Naive thymus-derived CD8-positive, alpha-beta T cell (primary cell): ENCODE measurements around the gene CPD. TPM values are rescaled to one million over a fixed set of nuclear protein-coding genes. Genes with fewer than 3 reads are reported as not detected.
A peak's percentile ranks its signal among the peaks of the same experiment; 100 is the strongest.

Experiments used
- ATAC-seq, 2 donors: fragments of 150-1000 bp; cut with Tn5 transposase in 1 of 2; sonication (Bioruptor Pico), chemical (Tn5 transposase) in 1 of 2; 1 replicate in 1 of 2; 2 replicates in 1 of 2; pipeline ENCODE4 v1.10.0; 2021; ENCODE audit warnings: mild to moderate bottlenecking in 2 of 2, moderate library complexity in 2 of 2
- POLR2A ChIA-PET: fragments of 350-600 bp; sonication (Branson Sonifier 250); formaldehyde crosslinking; loops from one replicate; lab custom pipeline; 2021; ENCODE audit warnings: antibody characterized with exemption; lab: Charles Lee
- DNase-seq, 10 donors: peaks; one replicate each; pipeline versions ENCODE4 v3.0.0 to v3.0.0-alpha.2; 2020 to 2022
- H3K27ac Mint-ChIP-seq, 10 donors: one replicate each; pipeline ENCODE4 v1.8.0; 2020 to 2022; ENCODE audit warnings: mild to moderate bottlenecking in 10 of 10, mixed read lengths in 10 of 10, moderate library complexity in 4 of 10, inconsistent platforms in 1 of 10
- H3K27me3 Mint-ChIP-seq, 5 donors: one replicate each; pipeline ENCODE4 v1.8.0; 2021 to 2022; ENCODE audit warnings: mixed read lengths in 5 of 5
- H3K36me3 Mint-ChIP-seq, 3 donors: one replicate each; pipeline ENCODE4 v1.8.0; 2020 to 2022; ENCODE audit warnings: mixed read lengths in 3 of 3, mild to moderate bottlenecking in 2 of 3, inconsistent platforms in 1 of 3
- H3K4me1 Mint-ChIP-seq, 4 donors: one replicate each; pipeline ENCODE4 v1.8.0; 2021 to 2022; ENCODE audit warnings: mixed read lengths in 4 of 4
- H3K4me3 Mint-ChIP-seq, 10 donors: one replicate each; pipeline ENCODE4 v1.8.0; 2020 to 2022; ENCODE audit warnings: mild to moderate bottlenecking in 10 of 10, mixed read lengths in 10 of 10, moderate library complexity in 6 of 10, inconsistent platforms in 1 of 10
- H3K9me3 Mint-ChIP-seq, 9 donors: one replicate each; pipeline ENCODE4 v1.8.0; 2020 to 2022; ENCODE audit warnings: mixed read lengths in 9 of 9, mild to moderate bottlenecking in 3 of 9, inconsistent platforms in 1 of 9, moderate library complexity in 1 of 9
- polyA plus RNA-seq, 3 donors: library from polyadenylated mRNA; unstranded; fragments of 300-500 nt; fragmentation: Illumina TruSeq; gene quantifications; one replicate each; pipeline ENCODE4 v1.2.3, GENCODE V29; 2021
- total RNA-seq, 8 experiments: library from RNA in 2 of 8; stranded (reverse) in 2 of 8; gene quantifications; one replicate each; pipeline ENCODE4 v1.2.3 and lab custom pipeline; 2021 to 2026

CPD gene
- total and polyA plus RNA-seq, 5 experiments from 2014 or later: 7.6 to 27.7 (median 11.2) TPM

GRCh38 chr17:30358055-30358760, 20.5 kb upstream of the CPD start:
- peaks cover 0 to 4% (median 0%) of the 10 kb centered on the region in 3 donors for H3K36me3 Mint-ChIP-seq

GRCh38 chr17:30360086-30360808, 18.5 kb upstream of the CPD start:
- H3K4me3 Mint-ChIP-seq: no peak overlapping the region
- DNase-seq: no peak
- POLR2A ChIA-PET: no interaction called here
- peaks cover 0 to 2% (median 0%) of the 10 kb centered on the region in 5 donors for H3K27me3 Mint-ChIP-seq
- H3K36me3 Mint-ChIP-seq: peaks cover 0 to 4% (median 0%) of the 10 kb centered on the region in 3 donors
- no peak for ATAC-seq
- peak overlapping the region in 1 of 10 donors; percentile 39 for H3K27ac Mint-ChIP-seq
- H3K9me3 Mint-ChIP-seq: peaks cover 0 to 5% (median 0%) of the 10 kb centered on the region in 9 donors
- peaks cover 7 to 26% (median 20%) of the 10 kb centered on the region in 4 donors for H3K4me1 Mint-ChIP-seq

More at GRCh38 chr17:30358055-30358760, 20.5 kb upstream of the CPD start:
- Mint-ChIP-seq H3K27me3 (peaks cover 0 to 5% (median 0%) of the 10 kb centered on the region in 5 donors), H3K9me3 (peaks cover 0 to 5% (median 0%) of the 10 kb centered on the region in 9 donors), H3K4me3 (no peak overlapping the region), H3K27ac (no peak overlapping the region), H3K4me1 (peaks cover 5 to 11% (median 7%) of the 10 kb centered on the region in 4 donors)
- POLR2A ChIA-PET: no interaction called here
- DNase-seq (no peak), ATAC-seq (no peak)

- Mint-ChIP-seq H3K4me1 (peaks cover 7 to 36% (median 30%) of the 10 kb centered on the region in 4 donors), H3K27me3 (no peaks in the 10 kb centered on the region), H3K27ac (peak overlapping the region in 1 of 10 donors; percentile 28), H3K36me3 (peaks cover 0 to 4% (median 0%) of the 10 kb centered on the region in 3 donors), H3K4me3 (no peak overlapping the region), H3K9me3 (peaks cover 0 to 6% (median 0%) of the 10 kb centered on the region in 9 donors)
- ATAC-seq: no peak
- POLR2A ChIA-PET: interaction anchor here (0.7 kb wide), 2 partner anchors 234 to 832 kb away, joined by 3 to 4 read pairs; no protein-coding TSS in a partner anchor
- no peak for DNase-seq
These were observed 16.9 kb upstream of the CPD start for GRCh38 chr17:30361766-30362279.

GRCh38 chr17:30363715-30364202, 15.0 kb upstream of the CPD start:
- POLR2A ChIA-PET: interaction anchor here (0.7 to 1.1 kb wide), 4 partner anchors 14 to 1115 kb away, joined by 3 to 4 read pairs (median 4); no protein-coding TSS in a partner anchor

GRCh38 chr17:30366536-30366935, 12.2 kb upstream of the CPD start:
- Mint-ChIP-seq H3K4me3 (no peak overlapping the region), H3K27me3 (no peaks in the 10 kb centered on the region), H3K4me1 (peaks cover 15 to 48% (median 42%) of the 10 kb centered on the region in 4 donors), H3K9me3 (peaks cover 0 to 3% (median 0%) of the 10 kb centered on the region in 9 donors), H3K36me3 (no peaks in the 10 kb centered on the region), H3K27ac (no peak overlapping the region)
- POLR2A ChIA-PET: interaction anchor here (1.5 kb wide), 1 partner anchor 10 kb away, joined by 7 read pairs; no protein-coding TSS in a partner anchor
- DNase-seq: no peak
- no peak for ATAC-seq

More at GRCh38 chr17:30363715-30364202, 15.0 kb upstream of the CPD start:
- Mint-ChIP-seq H3K4me1 (peaks cover 12 to 42% (median 34%) of the 10 kb centered on the region in 4 donors), H3K36me3 (peaks cover 0 to 4% (median 0%) of the 10 kb centered on the region in 3 donors), H3K9me3 (peaks cover 0 to 6% (median 0%) of the 10 kb centered on the region in 9 donors), H3K27ac (peak overlapping the region in 9 of 10 donors; percentile 32 to 87 (median 82)), H3K4me3 (peak overlapping the region; percentile 29 to 79 (median 60)), H3K27me3 (no peaks in the 10 kb centered on the region)
- peak; percentile 88 for ATAC-seq
- peak in 9 of 10 donors; percentile 24 to 72 (median 59) for DNase-seq

GRCh38 chr17:30368912-30369720, 9.6 kb upstream of the CPD start:
- peak overlapping the region in 7 of 10 donors; percentile 12 to 83 (median 71) for H3K27ac Mint-ChIP-seq
- H3K27me3 Mint-ChIP-seq: peaks cover 0 to 4% (median 2%) of the 10 kb centered on the region in 5 donors
- peak in 2 of 10 donors; percentile 16 to 38 for DNase-seq
- peaks cover 8 to 32% (median 26%) of the 10 kb centered on the region in 4 donors for H3K4me1 Mint-ChIP-seq
- POLR2A ChIA-PET: interaction anchor here (1.5 kb wide), 1 partner anchor 10 kb away, joined by 3 read pairs; the partner anchor contains the start of gene CPD
- ATAC-seq: peak; percentile 77 to 78
- H3K36me3 Mint-ChIP-seq: no peaks in the 10 kb centered on the region
- peaks cover 0 to 2% (median 0%) of the 10 kb centered on the region in 9 donors for H3K9me3 Mint-ChIP-seq
- H3K4me3 Mint-ChIP-seq: peak overlapping the region in 2 of 10 donors; percentile 19

- Mint-ChIP-seq H3K4me3 (no peak overlapping the region), H3K27ac (peak overlapping the region in 1 of 10 donors; percentile 40), H3K27me3 (peaks cover 0 to 4% (median 3%) of the 10 kb centered on the region in 5 donors), H3K9me3 (peaks cover 0 to 2% (median 0%) of the 10 kb centered on the region in 9 donors), H3K4me1 (peaks cover 8 to 29% (median 22%) of the 10 kb centered on the region in 4 donors), H3K36me3 (no peaks in the 10 kb centered on the region)
- POLR2A ChIA-PET: no interaction called here
- no peak for ATAC-seq
- DNase-seq: no peak
These were observed 8.7 kb upstream of the CPD start for GRCh38 chr17:30369995-30370394.

GRCh38 chr17:30372755-30373154, 6.0 kb upstream of the CPD start:
- peak overlapping the region in 1 of 10 donors; percentile 26 for H3K27ac Mint-ChIP-seq
- no peak overlapping the region for H3K4me3 Mint-ChIP-seq
- no peaks in the 10 kb centered on the region for H3K36me3 Mint-ChIP-seq
- no peaks in the 10 kb centered on the region for H3K9me3 Mint-ChIP-seq
- ATAC-seq: no peak
- DNase-seq: no peak
- peaks cover 0 to 4% (median 3%) of the 10 kb centered on the region in 5 donors for H3K27me3 Mint-ChIP-seq
- POLR2A ChIA-PET: no interaction called here
- peaks cover 15 to 27% (median 25%) of the 10 kb centered on the region in 4 donors for H3K4me1 Mint-ChIP-seq

- no peak overlapping the region for H3K4me3 Mint-ChIP-seq
- H3K9me3 Mint-ChIP-seq: no peaks in the 10 kb centered on the region
- ATAC-seq (no peak), DNase-seq (no peak)
- POLR2A ChIA-PET: interaction anchor here (2.8 kb wide), 1 partner anchor 9 kb away, joined by 7 read pairs; no protein-coding TSS in a partner anchor
- H3K27ac Mint-ChIP-seq: no peak overlapping the region
- H3K36me3 Mint-ChIP-seq: no peaks in the 10 kb centered on the region
- H3K27me3 Mint-ChIP-seq: peaks cover 0 to 4% (median 3%) of the 10 kb centered on the region in 5 donors
- H3K4me1 Mint-ChIP-seq: peaks cover 22 to 34% (median 31%) of the 10 kb centered on the region in 4 donors
These were observed 3.1 kb upstream of the CPD start for GRCh38 chr17:30375661-30376060.

GRCh38 chr17:30376621-30377452, 1.9 kb upstream of the CPD start:
- H3K27ac Mint-ChIP-seq: peak overlapping the region in 9 of 10 donors; percentile 72 to 97 (median 93)
- H3K27me3 Mint-ChIP-seq: peaks cover 0 to 4% (median 3%) of the 10 kb centered on the region in 5 donors
- ATAC-seq (no peak), DNase-seq (peak in 1 of 10 donors; percentile 22)
- no peaks in the 10 kb centered on the region for H3K36me3 Mint-ChIP-seq
- H3K4me3 Mint-ChIP-seq: peak overlapping the region in 8 of 10 donors; percentile 19 to 99 (median 60)
- no peaks in the 10 kb centered on the region for H3K9me3 Mint-ChIP-seq
- POLR2A ChIA-PET: interaction anchor here (0.6 to 2.8 kb wide), 3 partner anchors 10 to 49 kb away, joined by 3 to 7 read pairs (median 3); no protein-coding TSS in a partner anchor
- peaks cover 24 to 43% (median 41%) of the 10 kb centered on the region in 4 donors for H3K4me1 Mint-ChIP-seq
